Measurements from ENCODE around the gene ZNF398. TPM values are rescaled to one million over a fixed set of nuclear protein-coding genes. Genes with fewer than 3 reads are reported as not detected.

Gene ZNF398
- total and polyA plus RNA-seq, 9 of the 15 experiments (the other 6 are each of a cell fraction or from before 2014, with no cell fraction given): 4.0 to 18.6 (median 10.4) TPM

- TF ChIP-seq E2F1 (CRISPR knock-in tag; IDR thresholded peaks at IDR 0.05) (peak; percentile 83; the same call in 1 of the 2 replicates), NR1H2 (CRISPR knock-in tag; IDR thresholded peaks at IDR 0.05) (no peak; the same call in 1 of the 2 replicates), ZFP1 (CRISPR knock-in tag; IDR thresholded peaks at IDR 0.05) (peak; percentile 14), ZNF146 (CRISPR knock-in tag; IDR thresholded peaks at IDR 0.05; ENCODE audit: unreplicated experiment) (no peak), ELK3 (CRISPR knock-in tag; IDR thresholded peaks at IDR 0.05) (no peak), ZBTB9 (CRISPR knock-in tag; IDR thresholded peaks at IDR 0.05) (peak; percentile 87), ZNF584 (CRISPR knock-in tag; IDR thresholded peaks at IDR 0.05; ENCODE audit: low read depth) (no peak), ZNF239 (CRISPR knock-in tag; IDR thresholded peaks at IDR 0.05) (peak; percentile 18), HINFP (tag; conservative IDR thresholded peaks at IDR 0.05; ENCODE audit: low read depth) (no peak), ZNF280B (CRISPR knock-in tag; IDR thresholded peaks at IDR 0.05) (no peak), SP1 (CRISPR knock-in tag; IDR thresholded peaks at IDR 0.05) (peak; percentile 99), SLC30A9 (CRISPR knock-in tag; IDR thresholded peaks at IDR 0.05) (no peak), HES1 (IDR thresholded peaks at IDR 0.05; ENCODE audit: low read depth) (no peak), NCOR1 (IDR thresholded peaks at IDR 0.05) (peak; percentile 75), YY1 (IDR thresholded peaks at IDR 0.05; ENCODE audit: borderline replicate concordance in 1 of 3, control insufficient read depth in 1 of 3, extremely low read depth in 1 of 3, insufficient read depth in 3 of 3, insufficient read length in 1 of 3, insufficient replicate concordance in 2 of 3, low read depth in 1 of 3, low read length in 2 of 3) (peak; percentile 14 to 87 (median 83)), L3MBTL2 (IDR thresholded peaks at IDR 0.05) (peak; percentile 66), KLF16 (IDR thresholded peaks at IDR 0.05) (no peak), KLF10 (CRISPR knock-in tag; IDR thresholded peaks at IDR 0.05) (no peak), PCBP2 (IDR thresholded peaks at IDR 0.05; ENCODE audit: low read depth, low read length, poor library complexity, severe bottlenecking) (peak; percentile 41)
These were observed 21.2 kb upstream of the ZNF398 start, which contains the start of gene ZNF425 (continued) for GRCh38 chr7:149125863-149126661.

All from K562 (cell line).